LNCaP clone FGC (cell line): ENCODE measurements around the gene MAN2B1.
"Not testable (repeated sequence)": the region's sequence is repeated elsewhere in the genome, so short reads cannot be mapped to it uniquely, and the experiment has no call there.

Experiments used
- DNase-seq: peaks from one replicate; pipeline ENCODE4 v3.0.0-alpha.2; 2011; ENCODE audit warnings: low read depth
- H3K4me3 ChIP-seq: 2 replicates; pipeline ENCODE4 v1.5.1; 2011; ENCODE audit warnings: mild to moderate bottlenecking, low read depth, low read length, control low read depth
- TF ChIP-seq, protein P1 (sequence below): IDR thresholded peaks from 2 replicates; pipeline ENCODE4 v1.5.1; 2012; ENCODE audit warnings: mild to moderate bottlenecking; ENCODE audit not compliant: control insufficient read depth, insufficient read depth; ENCODE audit errors: extremely low read depth

Gene MAN2B1

DNA sequence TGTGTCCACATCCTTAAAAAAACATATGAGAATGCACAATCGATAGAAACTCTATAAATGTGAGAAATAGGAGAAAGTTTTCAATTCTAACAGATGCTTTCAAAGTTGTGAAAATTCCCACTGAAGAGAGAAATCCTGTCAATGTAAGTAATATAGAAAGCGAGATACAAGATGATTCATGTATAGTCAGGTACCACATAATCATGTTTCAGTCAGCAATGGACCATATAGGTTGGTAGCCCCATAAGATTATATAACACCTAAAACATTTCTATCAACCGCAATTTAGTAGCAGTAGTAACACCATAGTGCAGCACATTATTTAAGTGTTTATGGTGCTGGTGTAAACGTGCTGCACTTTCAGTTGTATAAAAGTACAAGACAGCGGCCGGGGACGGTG, 37.3 kb downstream of the MAN2B1 start:
- DNase-seq: no peak
- TF ChIP-seq, protein P1, sequence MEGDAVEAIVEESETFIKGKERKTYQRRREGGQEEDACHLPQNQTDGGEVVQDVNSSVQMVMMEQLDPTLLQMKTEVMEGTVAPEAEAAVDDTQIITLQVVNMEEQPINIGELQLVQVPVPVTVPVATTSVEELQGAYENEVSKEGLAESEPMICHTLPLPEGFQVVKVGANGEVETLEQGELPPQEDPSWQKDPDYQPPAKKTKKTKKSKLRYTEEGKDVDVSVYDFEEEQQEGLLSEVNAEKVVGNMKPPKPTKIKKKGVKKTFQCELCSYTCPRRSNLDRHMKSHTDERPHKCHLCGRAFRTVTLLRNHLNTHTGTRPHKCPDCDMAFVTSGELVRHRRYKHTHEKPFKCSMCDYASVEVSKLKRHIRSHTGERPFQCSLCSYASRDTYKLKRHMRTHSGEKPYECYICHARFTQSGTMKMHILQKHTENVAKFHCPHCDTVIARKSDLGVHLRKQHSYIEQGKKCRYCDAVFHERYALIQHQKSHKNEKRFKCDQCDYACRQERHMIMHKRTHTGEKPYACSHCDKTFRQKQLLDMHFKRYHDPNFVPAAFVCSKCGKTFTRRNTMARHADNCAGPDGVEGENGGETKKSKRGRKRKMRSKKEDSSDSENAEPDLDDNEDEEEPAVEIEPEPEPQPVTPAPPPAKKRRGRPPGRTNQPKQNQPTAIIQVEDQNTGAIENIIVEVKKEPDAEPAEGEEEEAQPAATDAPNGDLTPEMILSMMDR: no peak
- H3K4me3 ChIP-seq: no peak overlapping the region

DNA sequence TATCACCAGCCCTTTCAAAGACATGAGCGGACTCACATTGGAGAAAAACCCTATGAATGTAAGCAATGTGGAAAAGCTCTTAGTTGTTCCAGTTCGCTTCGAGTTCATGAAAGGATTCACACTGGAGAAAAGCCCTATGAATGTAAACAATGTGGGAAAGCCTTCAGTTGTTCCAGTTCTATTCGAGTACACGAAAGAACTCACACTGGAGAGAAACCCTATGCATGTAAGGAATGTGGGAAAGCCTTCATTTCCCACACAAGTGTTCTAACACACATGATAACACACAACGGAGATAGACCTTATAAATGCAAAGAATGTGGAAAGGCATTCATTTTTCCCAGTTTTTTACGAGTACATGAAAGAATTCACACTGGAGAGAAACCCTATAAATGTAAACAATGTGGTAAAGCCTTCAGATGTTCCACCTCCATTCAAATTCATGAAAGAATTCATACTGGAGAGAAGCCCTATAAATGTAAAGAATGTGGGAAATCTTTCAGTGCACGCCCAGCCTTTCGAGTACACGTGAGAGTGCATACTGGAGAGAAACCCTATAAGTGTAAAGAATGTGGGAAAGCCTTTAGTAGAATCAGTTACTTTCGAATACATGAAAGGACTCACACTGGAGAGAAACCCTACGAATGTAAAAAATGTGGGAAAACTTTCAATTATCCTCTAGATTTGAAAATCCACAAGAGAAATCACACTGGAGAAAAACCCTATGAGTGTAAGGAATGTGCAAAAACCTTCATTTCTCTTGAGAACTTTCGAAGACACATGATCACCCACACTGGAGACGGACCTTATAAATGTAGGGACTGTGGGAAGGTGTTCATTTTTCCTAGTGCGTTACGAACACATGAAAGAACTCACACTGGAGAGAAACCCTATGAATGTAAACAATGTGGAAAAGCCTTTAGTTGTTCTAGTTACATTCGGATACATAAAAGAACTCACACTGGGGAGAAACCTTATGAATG, 38.2 kb downstream of the MAN2B1 start:
- TF ChIP-seq, protein P1: no peak
- no peak overlapping the region for H3K4me3 ChIP-seq
- DNase-seq: no peak

DNA sequence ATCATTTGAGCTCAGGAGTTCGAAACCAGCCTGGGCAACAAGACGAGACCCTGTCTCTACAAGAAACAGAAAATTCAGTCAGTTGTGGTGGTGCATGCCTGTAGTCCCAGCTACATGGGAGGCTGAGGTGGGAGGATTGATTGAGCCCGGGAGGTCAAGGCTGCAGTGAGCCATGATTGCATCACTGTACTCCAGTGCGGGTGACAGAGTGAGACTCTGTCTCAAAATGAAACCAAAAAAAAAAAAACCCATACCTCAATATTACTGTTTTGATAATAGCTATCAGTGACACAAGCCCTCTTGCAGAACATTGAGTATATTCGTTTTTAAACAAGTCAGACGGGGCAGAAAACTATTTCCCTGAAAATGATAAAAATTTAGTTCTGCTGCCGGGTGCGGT, 39.6 kb downstream of the MAN2B1 start:
- TF ChIP-seq, protein P1: no peak
- no peak for DNase-seq
- no peak overlapping the region for H3K4me3 ChIP-seq

DNA sequence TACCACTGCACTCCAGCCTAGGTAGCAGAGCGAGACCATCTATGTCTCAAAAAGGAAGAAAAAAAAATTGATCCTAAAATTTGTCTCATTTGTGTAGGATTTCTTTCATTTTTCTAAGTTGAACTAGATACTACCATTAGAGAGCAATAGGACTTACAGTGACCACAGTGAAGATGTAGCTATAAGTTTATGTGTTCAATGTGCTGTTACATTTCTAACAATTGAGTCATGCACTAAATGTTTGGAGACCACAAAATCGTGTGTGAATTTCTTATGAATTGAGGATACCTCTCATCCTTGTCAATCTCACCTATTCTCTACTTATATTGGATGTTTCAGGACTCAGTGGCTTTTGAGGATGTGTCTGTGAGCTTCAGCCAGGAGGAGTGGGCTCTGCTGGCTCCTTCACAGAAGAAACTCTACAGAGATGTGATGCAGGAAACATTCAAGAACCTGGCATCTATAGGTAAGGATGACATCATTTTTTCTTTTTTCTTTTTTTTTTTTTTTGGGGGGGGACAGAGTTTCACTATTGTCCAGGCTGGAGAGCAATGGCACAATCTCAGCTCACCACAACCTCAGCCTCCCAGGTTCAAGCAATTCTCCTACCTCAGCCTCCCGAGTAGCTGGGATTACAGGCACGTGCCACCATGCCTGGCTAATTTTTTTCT, 43.0 kb downstream of the MAN2B1 start:
- H3K4me3 ChIP-seq: no peak overlapping the region
- no peak for DNase-seq
- TF ChIP-seq, protein P1: no peak

DNA sequence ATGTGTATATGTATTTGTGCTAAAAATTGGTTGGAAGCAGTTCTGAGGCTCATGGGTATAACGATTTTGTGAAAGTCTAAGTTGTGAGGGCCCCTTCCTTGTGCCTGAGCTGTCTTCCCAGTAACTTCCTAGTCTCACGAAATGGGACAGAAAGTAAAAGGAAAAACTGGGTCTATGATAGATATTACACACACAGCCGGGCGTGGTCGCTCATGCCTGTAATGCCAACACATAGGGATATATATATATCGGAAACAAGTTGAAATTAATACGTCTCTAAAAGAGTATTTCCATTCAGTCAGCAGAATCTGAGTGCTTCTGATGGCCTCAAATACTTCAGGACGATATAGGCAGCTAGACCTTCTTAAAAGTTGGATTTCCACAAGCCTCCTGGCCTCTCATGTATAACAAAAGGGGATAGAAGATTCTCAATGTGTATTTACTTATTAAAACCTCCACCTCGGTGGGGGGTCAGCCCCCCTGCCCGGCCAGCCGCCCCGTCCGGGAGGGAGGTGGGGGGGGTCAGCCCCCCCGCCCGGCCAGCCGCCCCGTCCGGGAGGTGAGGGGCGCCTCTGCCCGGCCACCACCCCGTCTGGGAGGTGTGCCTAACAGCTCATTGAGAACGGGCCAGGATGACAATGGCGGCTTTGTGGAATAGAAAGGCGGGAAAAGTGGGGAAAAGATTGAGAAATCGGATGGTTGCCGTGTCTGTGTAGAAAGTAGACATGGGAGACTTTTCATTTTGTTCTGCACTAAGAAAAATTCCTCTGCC, 45.1 kb downstream of the MAN2B1 start:
- not testable (repeated sequence) for DNase-seq, H3K4me3 ChIP-seq

DNA sequence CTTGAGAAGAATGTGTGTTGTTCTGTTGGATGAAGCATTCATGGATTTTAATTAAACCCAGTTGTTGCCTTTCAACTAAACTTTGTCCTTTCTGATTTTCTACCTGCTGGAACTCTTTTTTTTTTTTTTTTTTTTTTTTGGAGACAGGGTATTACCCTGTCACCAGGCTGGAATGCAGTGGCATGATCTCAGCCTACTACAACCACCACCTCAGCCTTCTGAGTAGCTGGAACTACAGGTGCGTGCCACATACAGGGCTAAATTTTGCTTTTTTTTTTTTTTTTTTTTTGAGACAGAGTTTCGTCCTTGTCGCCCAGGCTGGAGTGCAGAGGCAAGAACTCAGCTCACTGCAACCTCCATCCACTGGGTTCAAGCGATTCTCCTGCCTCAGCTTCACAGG, 48.9 kb downstream of the MAN2B1 start:
- H3K4me3 ChIP-seq: no peak overlapping the region
- DNase-seq: no peak
- TF ChIP-seq, protein P1: no peak

DNA sequence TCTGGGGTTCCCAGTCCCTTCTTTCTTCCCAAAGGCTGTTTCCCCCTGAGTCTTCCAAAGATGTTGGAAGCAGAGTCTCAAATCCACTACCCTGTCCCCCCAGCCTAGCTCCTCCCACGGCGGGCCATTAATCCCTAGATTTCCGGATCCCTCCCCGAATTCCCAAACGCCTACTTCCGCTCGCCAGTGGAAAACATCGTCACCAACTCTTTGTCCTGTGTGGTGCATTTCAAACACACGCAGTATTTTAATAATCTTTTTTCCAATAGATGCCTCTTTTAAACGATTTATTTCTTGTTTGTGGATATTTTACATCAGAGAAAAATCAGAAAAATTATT, 55.2 kb downstream of the MAN2B1 start:
- peak; percentile 43 for DNase-seq

More for the DNA sequence above, 55.2 kb downstream of the MAN2B1 start:
- H3K4me3 ChIP-seq: peak overlapping the region; percentile 93
- TF ChIP-seq, protein P1: no peak
